Stimulated activated CD4-positive, alpha-beta T cell treated with anti-CD3 and anti-CD28 coated beads, Interleukin-15, amount 100 ng/mL, for 48 hours (primary cell): ENCODE data around the gene FLNB.
"Not testable (repeated sequence)": the region's sequence is repeated elsewhere in the genome, so short reads cannot be mapped to it uniquely, and the experiment has no call there.

Experiments used
- DNase-seq, 2 donors: peaks; one replicate each; pipeline ENCODE4 v3.0.0-alpha.2; 2020; ENCODE audit warnings: low read depth in 2 of 2

Gene FLNB

GRCh38 chr3:58180099-58180880, 172.1 kb downstream of the FLNB start:
- no peak for DNase-seq

- no peak for DNase-seq
Measured at GRCh38 chr3:58180940-58181587, 172.8 kb downstream of the FLNB start.

- no peak for DNase-seq
Measured at GRCh38 chr3:58183221-58183620, 175.0 kb downstream of the FLNB start.

- DNase-seq: no peak
Measured at GRCh38 chr3:58183891-58184290, 175.7 kb downstream of the FLNB start.

GRCh38 chr3:58184309-58184981, 176.2 kb downstream of the FLNB start:
- no peak for DNase-seq

DNA sequence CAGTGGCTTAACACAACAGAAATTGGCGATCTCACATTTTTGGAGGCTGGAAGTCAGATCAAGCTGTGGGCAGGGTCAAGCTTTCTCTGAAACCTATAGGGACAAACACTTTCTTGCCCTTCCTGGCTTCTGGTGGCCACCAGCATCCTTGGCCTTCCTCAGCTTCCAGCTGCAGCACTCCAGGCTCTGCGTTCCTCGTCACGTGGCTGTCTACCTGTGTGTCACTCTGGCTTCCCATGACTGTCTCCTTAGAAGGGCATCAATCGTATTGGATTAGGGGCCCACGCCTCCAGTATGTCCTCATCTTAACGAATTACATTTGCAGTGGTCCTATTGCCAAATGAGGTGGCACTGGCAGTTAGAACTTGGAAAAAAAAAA, 176.7 kb downstream of the FLNB start:
- no peak for DNase-seq

GRCh38 chr3:58188173-58188564, 179.9 kb downstream of the FLNB start:
- DNase-seq: no peak

DNA sequence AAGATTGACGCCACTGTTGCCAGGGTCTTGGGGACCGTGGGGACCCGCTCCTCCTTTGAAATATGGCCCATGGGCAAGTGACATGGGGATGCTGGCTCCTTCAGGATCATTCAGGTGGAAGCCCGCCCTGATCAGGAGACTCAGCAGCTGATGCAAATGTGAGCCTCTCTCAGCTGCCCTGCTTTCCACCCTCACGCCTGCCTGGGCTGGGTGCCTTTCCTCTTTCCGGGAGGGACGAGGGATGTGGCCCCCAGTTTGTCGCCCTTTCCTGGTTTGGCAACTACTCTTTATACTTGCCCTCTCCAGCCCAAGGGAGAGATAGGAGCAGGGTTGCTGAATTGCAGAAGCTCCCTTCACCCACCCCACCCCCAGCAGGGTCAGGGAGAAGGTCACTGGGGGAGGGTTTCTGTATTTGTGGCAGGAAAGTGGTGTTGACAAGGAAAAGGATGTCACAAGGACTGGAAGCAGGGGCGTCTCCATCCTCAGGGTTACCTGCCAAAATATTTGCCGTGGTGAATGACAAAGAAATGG, 180.8 kb downstream of the FLNB start:
- DNase-seq: no peak

DNA sequence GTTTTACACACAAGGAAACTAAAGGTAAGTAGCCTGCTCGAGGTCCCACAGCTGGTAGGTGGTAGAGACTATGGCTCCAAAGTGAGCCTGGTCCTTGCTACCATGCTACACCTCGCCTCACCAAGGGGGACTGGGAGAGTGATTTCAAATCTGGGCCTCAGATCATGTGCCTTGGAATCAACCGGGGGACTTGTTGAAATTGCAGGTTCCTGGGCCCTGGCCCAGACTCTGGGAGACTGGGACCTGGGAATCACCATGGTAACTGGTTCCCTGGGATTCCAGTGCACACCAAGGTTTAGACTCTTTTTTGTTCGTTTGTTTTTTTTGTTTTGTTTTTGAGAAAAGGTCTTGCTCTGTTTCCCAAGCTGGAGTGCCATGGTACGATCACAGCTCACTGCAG, 181.5 kb downstream of the FLNB start:
- DNase-seq: no peak

DNA sequence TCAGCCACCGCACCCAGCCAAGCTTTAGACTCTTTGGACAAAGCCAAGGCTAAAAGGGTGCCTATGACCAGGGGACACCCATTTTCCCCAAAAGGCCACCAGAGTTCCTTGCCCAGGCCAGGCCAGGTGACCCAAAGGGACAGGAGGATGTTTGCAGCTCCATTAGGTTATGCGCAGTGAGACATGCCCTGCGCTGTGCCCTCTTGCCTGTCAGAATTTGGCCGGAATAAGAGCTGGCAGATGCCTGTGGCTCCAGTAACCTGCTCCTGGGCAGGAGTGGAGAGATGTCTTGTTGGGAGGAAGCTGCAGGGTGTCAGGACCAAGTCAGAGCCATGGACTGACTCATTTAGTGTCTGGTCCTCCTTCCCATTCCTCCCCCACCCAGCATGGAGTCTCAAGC, 182.1 kb downstream of the FLNB start:
- DNase-seq: no peak

DNA sequence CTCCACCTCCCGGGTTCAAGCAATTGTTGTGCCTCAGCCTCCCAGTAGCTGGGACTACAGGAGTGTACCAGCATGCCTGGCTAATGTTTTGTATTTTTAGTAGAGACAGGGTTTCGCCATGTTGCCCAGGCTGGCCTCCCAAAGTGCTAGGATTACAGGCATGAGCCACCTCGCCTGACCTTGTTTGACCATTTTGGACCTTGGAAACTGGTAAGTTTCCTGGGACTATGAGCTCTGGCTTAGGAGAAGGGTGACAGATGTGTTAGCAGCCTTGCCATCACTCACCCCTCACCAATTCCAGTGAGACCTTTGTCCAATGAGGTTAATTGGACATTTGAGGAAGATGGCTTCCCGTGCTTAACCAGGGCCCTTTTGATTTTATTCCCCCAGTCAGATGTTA, 182.7 kb downstream of the FLNB start:
- DNase-seq: no peak

DNA sequence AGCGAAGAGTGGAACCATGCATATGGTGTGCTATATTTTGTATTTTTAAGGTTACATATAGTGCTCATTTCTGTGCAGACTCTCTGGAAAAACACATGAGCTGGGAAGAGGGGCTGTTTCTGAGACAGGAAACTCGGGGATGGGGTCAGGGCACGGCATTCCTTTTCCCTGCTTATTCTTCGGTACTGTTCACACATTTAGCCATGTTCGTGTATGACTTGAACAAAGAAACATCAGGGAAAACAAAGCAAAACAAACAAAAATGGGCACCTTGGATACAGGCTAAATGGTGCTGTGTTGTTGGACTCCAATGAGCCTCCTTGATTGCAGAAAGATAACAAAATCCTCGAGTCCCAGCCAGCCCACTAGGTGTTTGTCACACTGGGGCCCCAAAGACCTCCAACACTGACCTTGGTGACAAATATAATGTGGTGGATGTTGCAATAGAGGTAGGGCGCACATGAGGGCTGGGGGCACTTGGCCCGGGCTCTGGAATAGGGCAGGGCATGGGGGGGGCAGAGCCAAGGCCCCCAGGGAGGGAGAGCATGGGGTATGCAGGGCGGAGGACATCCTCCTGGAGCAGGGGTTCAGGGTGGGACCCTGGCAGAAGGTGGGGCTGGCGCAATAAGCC, 183.3 kb downstream of the FLNB start:
- DNase-seq: no peak

GRCh38 chr3:58192069-58192468, 183.8 kb downstream of the FLNB start:
- no peak for DNase-seq

- DNase-seq: no peak
Measured at GRCh38 chr3:58193682-58194407, 185.6 kb downstream of the FLNB start.

DNA sequence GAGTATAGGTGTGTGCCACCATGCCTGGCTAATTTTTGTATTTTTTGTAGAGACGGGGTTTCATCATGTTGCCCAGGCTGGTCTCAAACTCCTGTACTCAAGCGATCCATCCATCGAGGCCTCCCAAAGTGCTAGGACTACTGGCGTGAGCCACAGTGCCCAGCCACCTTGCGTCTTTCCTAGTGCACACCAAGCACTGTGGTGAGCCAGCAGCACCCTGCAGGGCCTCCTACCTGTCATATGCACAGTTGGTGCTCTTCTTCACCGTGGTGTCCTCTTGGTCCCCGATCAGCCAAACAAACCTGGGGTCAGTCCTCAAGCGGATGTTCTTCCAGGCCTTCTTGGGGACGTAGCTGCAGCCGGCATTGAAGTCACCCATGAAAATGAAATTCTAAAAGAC, 189.4 kb downstream of the FLNB start:
- DNase-seq: no peak

DNA sequence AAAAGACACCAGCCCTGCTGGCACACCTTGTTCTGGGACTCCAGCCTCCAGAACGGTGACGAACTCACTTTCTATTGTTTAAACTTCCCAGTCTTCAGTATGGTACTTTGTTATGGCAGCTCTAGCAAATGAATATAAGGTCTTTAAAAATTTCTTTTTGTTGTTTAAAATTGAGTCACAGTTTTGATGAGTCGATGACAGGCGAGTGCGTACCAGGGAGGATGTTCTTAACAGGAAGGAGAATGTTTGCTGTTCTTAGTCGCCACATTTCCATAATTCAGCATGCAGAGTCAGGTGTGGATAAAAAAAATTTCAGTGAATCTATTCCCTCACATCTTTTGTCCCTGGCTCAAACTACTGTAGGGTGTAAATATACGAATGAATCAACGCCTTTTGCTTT, 190.1 kb downstream of the FLNB start:
- no peak for DNase-seq

DNA sequence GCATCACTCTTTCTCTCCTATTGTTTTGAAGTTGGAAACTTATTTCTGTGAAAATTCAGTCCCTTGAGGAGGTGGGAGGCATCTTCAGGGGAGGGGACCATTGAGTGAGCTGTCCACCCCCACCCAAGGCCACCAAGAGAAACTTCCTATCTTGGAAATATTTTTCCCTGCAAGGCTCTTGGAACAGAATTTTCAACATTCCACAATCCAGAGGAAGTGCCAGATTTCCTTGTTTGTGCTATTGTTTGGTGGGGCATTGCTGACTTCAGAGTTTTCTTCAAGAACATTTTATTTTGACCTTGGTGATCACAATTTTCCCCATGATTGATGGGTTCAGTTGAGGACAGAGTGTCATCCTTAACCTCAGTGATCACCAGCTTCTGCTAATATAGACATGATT, 190.6 kb downstream of the FLNB start:
- no peak for DNase-seq

DNA sequence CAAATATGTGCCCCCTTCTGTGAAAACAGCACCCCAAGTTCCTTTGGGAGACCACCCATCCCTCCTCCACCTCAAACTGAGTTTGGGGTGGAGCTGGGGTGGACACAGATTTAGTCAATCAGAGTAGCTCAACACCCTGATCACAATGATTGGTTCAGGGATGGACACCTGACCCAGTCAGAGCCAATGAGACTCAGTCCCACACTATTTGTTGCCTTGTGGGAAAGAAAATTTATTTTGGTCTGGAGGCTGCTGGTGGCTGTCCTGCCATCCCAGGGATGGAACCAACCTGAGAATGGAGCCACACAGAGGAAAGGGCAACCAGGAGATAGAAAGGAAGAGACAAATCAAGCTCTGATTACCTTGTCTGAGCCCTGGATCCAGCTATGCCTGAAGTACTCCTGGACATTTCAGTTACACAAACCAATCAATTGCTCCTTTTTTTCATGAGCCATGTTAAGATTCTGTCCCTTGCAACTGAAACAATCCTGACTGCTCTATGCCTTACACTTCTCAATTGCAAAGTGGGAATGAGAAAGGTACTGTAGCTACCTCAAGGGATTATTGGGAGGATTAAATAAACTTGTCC, 192.0 kb downstream of the FLNB start:
- no peak for DNase-seq

DNA sequence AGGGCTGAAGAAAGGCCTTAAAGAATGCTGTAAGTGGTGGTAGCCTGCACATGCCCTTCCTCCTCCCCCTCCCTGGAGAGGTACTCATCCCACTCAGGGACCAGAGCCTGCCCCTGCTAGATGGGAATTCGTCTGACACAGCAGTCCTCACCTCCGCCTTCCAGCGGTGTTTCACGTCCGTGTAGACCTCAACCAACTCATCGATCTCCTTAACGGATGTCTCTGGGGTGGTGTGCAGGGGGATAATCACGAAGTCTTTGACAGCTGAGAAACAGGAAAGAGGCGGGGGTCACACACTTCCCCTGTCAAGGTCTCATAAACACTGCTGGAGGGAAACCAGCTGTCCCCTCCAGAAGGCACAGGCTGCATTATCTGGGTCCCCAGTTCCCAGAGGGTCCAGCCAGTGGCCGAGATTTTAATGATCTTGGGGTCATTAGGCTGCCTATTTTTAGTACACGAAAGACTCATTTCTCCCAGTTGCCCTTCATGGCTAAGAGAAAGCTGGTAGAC, 192.7 kb downstream of the FLNB start:
- no peak for DNase-seq

- DNase-seq: not testable (repeated sequence)
Measured at GRCh38 chr3:58201451-58201850, 193.2 kb downstream of the FLNB start.

- DNase-seq: no peak
Measured at GRCh38 chr3:58202917-58203360, 194.7 kb downstream of the FLNB start.
